Thyroid gland (tissue), 4 donors: Measurements from ENCODE around the gene SLC24A3. TPM values are rescaled to one million over a fixed set of nuclear protein-coding genes. Genes with fewer than 3 reads are reported as not detected.

Experiments
- DNase-seq, 2 donors: peaks; one replicate each; pipeline ENCODE4 v3.0.0-alpha.2; 2019
- H3K27ac ChIP-seq, 3 donors: fragments of 200-600 bp; sonication (generic); 1 replicate in 2 of 3; 2 replicates in 1 of 3; pipeline ENCODE4 v1.5.1; 2016 to 2019; ENCODE audit warnings: mild to moderate bottlenecking in 1 of 3, moderate library complexity in 1 of 3
- H3K27me3 ChIP-seq: fragments of 200-600 bp; sonication (generic); one replicate; pipeline ENCODE4 v1.5.1; 2019
- H3K36me3 ChIP-seq, 2 donors: fragments of 200-600 bp; sonication (generic); one replicate each; pipeline ENCODE4 v1.5.1; 2016 to 2019
- H3K4me1 ChIP-seq, 2 donors: fragments of 200-600 bp; sonication (generic); one replicate each; pipeline ENCODE4 v1.5.1; 2017 to 2019
- H3K4me3 ChIP-seq, 3 donors: fragments of 200-600 bp; sonication (generic); replicated peaks in 1 of 3; 1 replicate in 2 of 3; 2 replicates in 1 of 3; pipeline ENCODE4 v1.5.1; 2016; ENCODE audit warnings: mild to moderate bottlenecking in 1 of 3
- H3K9me3 ChIP-seq: fragments of 200-600 bp; sonication (generic); one replicate; pipeline ENCODE4 v1.5.1; 2017
- POLR2A ChIP-seq, 2 donors: fragments of 450-650 bp; IDR thresholded peaks; one replicate each; pipeline ENCODE4 v1.6.1; 2017; ENCODE audit warnings: antibody characterized with exemption in 2 of 2, mild to moderate bottlenecking in 2 of 2, moderate library complexity in 1 of 2
- WGBS, 2 donors: methylation state at CpG; one replicate each; pipeline ENCODE4 v1.1.5; 2017; 5-methylcytosine and 5-hydroxymethylcytosine counted together
- intact Hi-C: fragments of 100-400 bp; cut with DNase I; formaldehyde crosslinking; loops from one replicate; pipeline ENCODE4 v1.15.1; 2023
- total RNA-seq, 4 donors: library from RNA; depleted of rRNA; stranded (reverse); fragments of >200 nt; gene quantifications; one replicate each; pipeline ENCODE4 v1.2.3, GENCODE V29; 2016
- TF ChIP-seq, protein P1 (sequence below), 6 experiments: fragments of 200-600 bp in 3 of 6; fragments of 450-650 bp in 3 of 6; sonication (generic) in 3 of 6; IDR thresholded peaks; one replicate each; pipeline ENCODE4 v1.5.1; 2016 to 2019; ENCODE audit warnings: antibody characterized with exemption in 6 of 6, mild to moderate bottlenecking in 2 of 6, inconsistent platforms in 1 of 6, moderate library complexity in 1 of 6

The SLC24A3 gene
- total RNA-seq, 4 donors from 2014 or later = 4.0 to 8.1 (median 6.3) TPM

GRCh38 chr20:19712721-19713260 lies 500.3 kb downstream of the SLC24A3 start:
- Histone ChIP-seq H3K4me1 (peaks cover 0 to 5% of the 10 kb centered on the region in 2 donors), H3K9me3 (no peaks in the 10 kb centered on the region), H3K4me3 (no peak overlapping the region), H3K36me3 (no peaks in the 10 kb centered on the region), H3K27me3 (no peaks in the 10 kb centered on the region), H3K27ac (no peak overlapping the region)
- TF ChIP-seq POLR2A (IDR thresholded peaks at IDR 0.05) = no peak
- TF ChIP-seq, protein P1, sequence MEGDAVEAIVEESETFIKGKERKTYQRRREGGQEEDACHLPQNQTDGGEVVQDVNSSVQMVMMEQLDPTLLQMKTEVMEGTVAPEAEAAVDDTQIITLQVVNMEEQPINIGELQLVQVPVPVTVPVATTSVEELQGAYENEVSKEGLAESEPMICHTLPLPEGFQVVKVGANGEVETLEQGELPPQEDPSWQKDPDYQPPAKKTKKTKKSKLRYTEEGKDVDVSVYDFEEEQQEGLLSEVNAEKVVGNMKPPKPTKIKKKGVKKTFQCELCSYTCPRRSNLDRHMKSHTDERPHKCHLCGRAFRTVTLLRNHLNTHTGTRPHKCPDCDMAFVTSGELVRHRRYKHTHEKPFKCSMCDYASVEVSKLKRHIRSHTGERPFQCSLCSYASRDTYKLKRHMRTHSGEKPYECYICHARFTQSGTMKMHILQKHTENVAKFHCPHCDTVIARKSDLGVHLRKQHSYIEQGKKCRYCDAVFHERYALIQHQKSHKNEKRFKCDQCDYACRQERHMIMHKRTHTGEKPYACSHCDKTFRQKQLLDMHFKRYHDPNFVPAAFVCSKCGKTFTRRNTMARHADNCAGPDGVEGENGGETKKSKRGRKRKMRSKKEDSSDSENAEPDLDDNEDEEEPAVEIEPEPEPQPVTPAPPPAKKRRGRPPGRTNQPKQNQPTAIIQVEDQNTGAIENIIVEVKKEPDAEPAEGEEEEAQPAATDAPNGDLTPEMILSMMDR (IDR thresholded peaks at IDR 0.05) = no peak
- DNase-seq = no peak
- intact Hi-C loops = no loop called here
- 66% methylated on average over 4 of the region's 4 CpGs for WGBS, 2 donors

- DNase-seq = no peak
- TF ChIP-seq, protein P1 (IDR thresholded peaks at IDR 0.05) = no peak
- TF ChIP-seq POLR2A (IDR thresholded peaks at IDR 0.05) = no peak
- Histone ChIP-seq H3K27me3 (no peaks in the 10 kb centered on the region), H3K27ac (no peak overlapping the region), H3K9me3 (no peaks in the 10 kb centered on the region), H3K4me3 (no peak overlapping the region), H3K4me1 (peaks cover 0 to 5% of the 10 kb centered on the region in 2 donors), H3K36me3 (no peaks in the 10 kb centered on the region)
- intact Hi-C loops = no loop called here
- WGBS, 2 donors = 91 to 94% methylated on average over 2 of the region's 2 CpGs
Measured at GRCh38 chr20:19713822-19714578, 501.6 kb downstream of the SLC24A3 start.

- no peak overlapping the region for H3K4me3 ChIP-seq
- no peak for DNase-seq
- H3K27ac ChIP-seq = no peak overlapping the region
- intact Hi-C loops = no loop called here
- H3K9me3 ChIP-seq = no peaks in the 10 kb centered on the region
- WGBS, 2 donors = 48 to 53% methylated on average over 1 of the region's 1 CpG
- H3K27me3 ChIP-seq = no peaks in the 10 kb centered on the region
- TF ChIP-seq, protein P1 (IDR thresholded peaks at IDR 0.05) = no peak
- no peak for TF ChIP-seq POLR2A (IDR thresholded peaks at IDR 0.05)
- H3K36me3 ChIP-seq = no peaks in the 10 kb centered on the region
- peaks cover 0 to 5% of the 10 kb centered on the region in 2 donors for H3K4me1 ChIP-seq
Measured at GRCh38 chr20:19714579-19714840, 502.1 kb downstream of the SLC24A3 start.

DNA sequence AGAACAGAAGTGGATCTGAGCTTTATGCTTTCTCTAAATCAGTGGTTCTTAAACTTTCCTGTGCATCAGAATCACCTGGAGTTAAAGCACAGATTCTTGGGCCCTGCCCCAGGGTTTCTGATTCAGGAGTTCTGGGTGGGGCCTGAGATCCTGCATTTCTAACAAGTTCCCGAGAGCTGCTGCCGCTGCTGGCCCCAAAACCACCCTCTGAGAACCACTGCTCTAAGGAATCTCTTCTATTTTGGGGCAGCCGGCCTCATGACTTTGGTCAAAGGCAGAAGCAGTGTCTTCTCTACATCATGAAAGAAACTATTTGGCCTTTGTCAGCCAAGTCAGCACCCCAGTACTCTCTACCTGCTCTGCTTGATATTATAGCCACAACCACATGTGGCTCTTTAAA lies 503.5 kb downstream of the SLC24A3 start:
- Histone ChIP-seq H3K27ac (no peak overlapping the region), H3K36me3 (no peaks in the 10 kb centered on the region), H3K4me1 (peaks cover 0 to 5% of the 10 kb centered on the region in 2 donors), H3K4me3 (no peak overlapping the region), H3K27me3 (no peaks in the 10 kb centered on the region), H3K9me3 (no peaks in the 10 kb centered on the region)
- WGBS, 2 donors = 97% methylated on average over 3 of the region's 3 CpGs
- DNase-seq = no peak
- intact Hi-C loops = no loop called here
- no peak for TF ChIP-seq POLR2A (IDR thresholded peaks at IDR 0.05)
- TF ChIP-seq, protein P1 (IDR thresholded peaks at IDR 0.05) = no peak

GRCh38 chr20:19718880-19719279 lies 506.4 kb downstream of the SLC24A3 start:
- Histone ChIP-seq H3K4me3 (no peak overlapping the region), H3K4me1 (peaks cover 0 to 5% of the 10 kb centered on the region in 2 donors), H3K27ac (no peak overlapping the region), H3K27me3 (no peaks in the 10 kb centered on the region), H3K9me3 (no peaks in the 10 kb centered on the region), H3K36me3 (no peaks in the 10 kb centered on the region)
- 85 to 93% methylated on average over 3 of the region's 3 CpGs for WGBS, 2 donors
- no peak for DNase-seq
- TF ChIP-seq POLR2A (IDR thresholded peaks at IDR 0.05) = no peak
- TF ChIP-seq, protein P1 (IDR thresholded peaks at IDR 0.05) = no peak
- intact Hi-C loops = no loop called here
